A549 (cell line): Measurements from ENCODE around the gene ZNF354C.

Experiments used
- CBX2 ChIP-seq: fragments of 200-600 bp; sonication (generic); IDR thresholded peaks from 2 replicates; pipeline ENCODE4 v1.6.1; 2016; ENCODE audit warnings: low read depth, mild to moderate bottlenecking, borderline replicate concordance
- CTCF ChIP-seq: fragments of >200 bp; sonication (Bioruptor Twin); formaldehyde crosslinking; IDR thresholded peaks from 3 replicates; pipeline ENCODE4 v1.5.1; 2016
- ELK1 ChIP-seq: fragments of 150-350 bp; IDR thresholded peaks from 2 replicates; pipeline ENCODE4 v1.6.1; 2014; ENCODE audit warnings: low read depth, mild to moderate bottlenecking, low read length
- MAX ChIP-seq: IDR thresholded peaks from 2 replicates; pipeline ENCODE4 v1.6.1; 2012
- MYC ChIP-seq: IDR thresholded peaks from 2 replicates; pipeline ENCODE4 v1.6.1; 2012; ENCODE audit warnings: mild to moderate bottlenecking, inconsistent platforms, low read length, improper control_type of control experiment, borderline replicate concordance
- NFE2L2 ChIP-seq: fragments of 150-350 bp; conservative IDR thresholded peaks from 2 replicates; pipeline ENCODE4 v1.6.1; 2014; ENCODE audit warnings: low read length
- NPAS2 ChIP-seq: fragments of 250-450 bp; sonication (Bioruptor Pico); IDR thresholded peaks from 2 replicates; pipeline ENCODE4 v1.8.0; 2022; ENCODE audit warnings: mild to moderate bottlenecking, moderate library complexity, borderline replicate concordance
- NR3C1 ChIP-seq: fragments of >200 bp; sonication (Bioruptor Twin); formaldehyde crosslinking; IDR thresholded peaks from 3 replicates; pipeline ENCODE4 v1.6.1; 2017
- POLR2A ChIP-seq: IDR thresholded peaks from 2 replicates; pipeline ENCODE4 v1.6.1; 2012; ENCODE audit warnings: mild to moderate bottlenecking, low read length
- RARB ChIP-seq: fragments of 250-450 bp; sonication (Bioruptor Pico); IDR thresholded peaks from 2 replicates; pipeline ENCODE4 v1.8.0; 2021; ENCODE audit warnings: mild to moderate bottlenecking, moderate library complexity
- REST ChIP-seq: fragments of 200-600 bp; sonication (generic); IDR thresholded peaks from 2 replicates; pipeline ENCODE4 v1.6.1; 2016; ENCODE audit warnings: antibody characterized with exemption, mild to moderate bottlenecking, moderate library complexity
- SMC3 ChIP-seq: fragments of >200 bp; sonication (Bioruptor Twin); formaldehyde crosslinking; IDR thresholded peaks from 3 replicates; pipeline ENCODE4 v1.6.1; 2018; ENCODE audit warnings: inconsistent platforms

GRCh38 chr5:179118756-179119414 lies 58.7 kb downstream of the ZNF354C start:
- no peak for TF ChIP-seq CTCF
- no peak for TF ChIP-seq POLR2A
- TF ChIP-seq SMC3, result no peak
- no peak for TF ChIP-seq ELK1
- no peak for TF ChIP-seq NFE2L2
- no peak for TF ChIP-seq REST
- TF ChIP-seq CBX2, result no peak
- TF ChIP-seq MAX, result no peak
- TF ChIP-seq RARB, result no peak
- TF ChIP-seq NR3C1, result no peak
- no peak for TF ChIP-seq NPAS2 (CRISPR knock-in tag)
- no peak for TF ChIP-seq MYC
